ENCODE data around the gene JAM3. TPM values are rescaled to one million over a fixed set of nuclear protein-coding genes. Genes with fewer than 3 reads are reported as not detected.

The JAM3 gene
- total RNA-seq, 2 donors from 2014 or later, result 9.6 to 13.2 TPM

DNA sequence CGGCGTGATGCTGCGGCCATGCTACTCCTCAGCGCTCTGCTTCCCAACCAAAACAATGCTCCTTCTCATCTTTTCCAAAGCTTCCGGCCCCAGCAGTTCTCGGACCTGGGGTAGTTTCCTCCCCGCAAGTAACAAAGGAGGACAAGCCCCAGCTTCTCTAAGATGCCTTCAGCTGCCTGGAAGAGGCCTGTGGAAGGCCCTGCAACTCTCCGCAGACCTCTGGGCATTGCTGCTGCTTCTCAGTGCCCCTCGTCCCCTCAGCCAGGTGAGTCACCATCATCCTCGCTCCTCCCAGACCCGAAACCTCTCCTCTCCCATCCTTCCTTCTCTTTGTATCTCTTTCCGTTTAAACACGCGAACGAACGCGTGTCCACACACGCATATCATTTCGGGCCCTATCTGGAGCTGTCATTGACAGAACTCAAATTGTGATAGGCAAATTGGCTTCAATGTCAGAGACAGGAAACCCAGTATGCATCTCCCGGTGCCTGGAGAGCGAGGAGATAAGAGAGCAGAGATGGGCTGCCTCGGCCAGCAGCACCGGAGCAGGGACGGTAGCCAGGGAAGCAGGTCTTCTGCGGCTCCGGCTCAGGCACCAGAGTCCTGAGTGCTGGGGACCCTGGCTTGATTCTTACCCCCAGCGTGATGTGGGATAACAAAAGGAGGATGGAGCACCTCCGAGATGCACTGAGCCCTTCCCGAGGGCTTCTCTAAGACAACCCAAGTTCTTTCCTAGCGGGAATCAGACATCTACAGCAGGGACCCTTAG, 22.0 kb upstream of the JAM3 start:
- Histone ChIP-seq H3K4me1 (peaks cover 9% of the 10 kb centered on the region), H3K9me3 (no peaks in the 10 kb centered on the region), H3K27ac (no peak overlapping the region), H3K36me3 (replicated peaks in 1 of 2; ENCODE audit: insufficient read depth in 1 of 2, low read depth in 2 of 2) (no peaks in the 10 kb centered on the region), H3K27me3 (peaks cover 0 to 11% of the 10 kb centered on the region in 2 donors), H3K4me3 (no peak overlapping the region)
- no peak for TF ChIP-seq POLR2A (IDR thresholded peaks at IDR 0.05)
- TF ChIP-seq CTCF (IDR thresholded peaks at IDR 0.05), result no peak
- intact Hi-C loops (cut with DNase I), result no loop called here
- ATAC-seq, result no peak
- DNase-seq, result no peak
- 63 to 66% methylated on average over 27 to 30 of the region's 30 CpGs for WGBS, 2 donors

- WGBS, 2 donors, result 30 to 31% methylated on average over 8 to 11 of the region's 11 CpGs
- Histone ChIP-seq H3K36me3 (replicated peaks in 1 of 2; ENCODE audit: insufficient read depth in 1 of 2, low read depth in 2 of 2) (no peaks in the 10 kb centered on the region), H3K9me3 (no peaks in the 10 kb centered on the region), H3K4me1 (peaks cover 9% of the 10 kb centered on the region), H3K27ac (no peak overlapping the region), H3K4me3 (no peak overlapping the region), H3K27me3 (peaks cover 0 to 11% of the 10 kb centered on the region in 2 donors)
- intact Hi-C loops (cut with DNase I), result no loop called here
- DNase-seq (peak in 3 of 4 donors; percentile 35 to 39 (median 38)), ATAC-seq (no peak)
- TF ChIP-seq CTCF (IDR thresholded peaks at IDR 0.05) (no peak), POLR2A (IDR thresholded peaks at IDR 0.05) (no peak)
Observed at GRCh38 chr11:134047586-134047999, 21.3 kb upstream of the JAM3 start.

DNA sequence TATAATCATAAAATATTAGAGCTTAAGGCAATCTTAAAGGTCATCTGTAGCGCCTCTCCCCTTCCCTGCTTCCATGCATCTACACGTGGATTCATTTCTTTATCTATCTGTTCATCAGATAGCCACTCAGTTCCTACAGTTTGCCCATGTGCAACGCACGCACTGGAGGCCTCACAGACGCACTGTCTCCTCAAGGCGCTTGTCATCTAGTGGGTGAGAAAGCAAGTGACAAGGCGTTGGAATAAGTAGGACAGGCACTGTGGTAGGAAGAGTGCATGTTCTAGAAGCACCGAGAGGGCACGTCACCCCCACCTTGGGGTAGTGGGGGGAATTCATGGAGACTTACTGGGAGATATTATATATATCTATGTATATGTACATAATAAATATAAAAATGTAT, 20.8 kb upstream of the JAM3 start:
- Histone ChIP-seq H3K4me1 (peaks cover 9% of the 10 kb centered on the region), H3K27ac (no peak overlapping the region), H3K27me3 (peaks cover 0 to 11% of the 10 kb centered on the region in 2 donors), H3K36me3 (replicated peaks in 1 of 2; ENCODE audit: insufficient read depth in 1 of 2, low read depth in 2 of 2) (no peaks in the 10 kb centered on the region), H3K9me3 (no peaks in the 10 kb centered on the region), H3K4me3 (no peak overlapping the region)
- intact Hi-C loops (cut with DNase I), result no loop called here
- WGBS, 2 donors, result 56 to 57% methylated on average over 9 of the region's 9 CpGs
- TF ChIP-seq POLR2A (IDR thresholded peaks at IDR 0.05) (no peak), CTCF (IDR thresholded peaks at IDR 0.05) (no peak)
- DNase-seq, result no peak
- ATAC-seq, result no peak

DNA sequence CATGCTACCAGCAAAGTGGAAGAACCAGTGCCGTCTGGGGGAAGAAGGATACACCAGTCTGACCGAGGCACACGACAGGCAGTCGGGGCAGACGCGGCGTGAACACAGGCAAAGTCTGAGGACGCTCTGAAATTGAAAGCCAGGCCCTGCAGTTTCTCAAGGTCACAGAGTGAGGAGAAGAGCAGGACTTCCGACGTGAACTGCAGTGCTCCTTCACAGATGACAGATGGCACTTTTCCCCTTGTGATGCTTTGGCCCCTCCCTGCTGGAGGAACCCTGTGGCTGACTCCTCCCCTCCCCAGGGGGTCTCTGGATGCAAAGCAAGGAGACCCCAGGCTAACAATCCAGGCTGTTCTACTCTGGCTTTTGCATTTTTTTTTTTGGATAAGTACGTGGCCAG, 19.6 kb upstream of the JAM3 start:
- ATAC-seq (no peak), DNase-seq (no peak)
- Histone ChIP-seq H3K4me1 (peaks cover 9% of the 10 kb centered on the region), H3K27ac (no peak overlapping the region), H3K36me3 (replicated peaks in 1 of 2; ENCODE audit: insufficient read depth in 1 of 2, low read depth in 2 of 2) (no peaks in the 10 kb centered on the region), H3K27me3 (peaks cover 0 to 11% of the 10 kb centered on the region in 2 donors), H3K9me3 (no peaks in the 10 kb centered on the region), H3K4me3 (no peak overlapping the region)
- WGBS, 2 donors, result 15 to 21% methylated on average over 11 of the region's 11 CpGs
- intact Hi-C loops (cut with DNase I), result no loop called here
- TF ChIP-seq CTCF (IDR thresholded peaks at IDR 0.05), result no peak
- no peak for TF ChIP-seq POLR2A (IDR thresholded peaks at IDR 0.05)
